Measurements from ENCODE around the gene IPO9. TPM values are rescaled to one million over a fixed set of nuclear protein-coding genes. Genes with fewer than 3 reads are reported as not detected.
A peak's percentile ranks its signal among the peaks of the same experiment; 100 is the strongest.

Gene IPO9
- total RNA-seq, 6 experiments from 2014 or later: 10.3 to 21.7 (median 19.1) TPM

- intact Hi-C loops (cut with DNase I): no loop called here
- no peak for DNase-seq
- peaks cover 0 to 5% (median 0%) of the 10 kb centered on the region in 4 donors for H3K36me3 ChIP-seq
- no peak overlapping the region for H3K4me3 ChIP-seq
- no peak overlapping the region for H3K27ac ChIP-seq
- no peaks in the 10 kb centered on the region for H3K27me3 ChIP-seq
- H3K4me1 ChIP-seq: no peaks in the 10 kb centered on the region
- TF ChIP-seq CTCF (IDR thresholded peaks at IDR 0.05) (no peak), POLR2A (IDR thresholded peaks at IDR 0.05) (no peak)
- 94% methylated on average over 4 of the region's 6 CpGs for WGBS (ENCODE audit: insufficient coverage, low coverage, low lambda C conversion rate, missing lambda C conversion rate)
- ATAC-seq: no peak
- no peaks in the 10 kb centered on the region for H3K9me3 ChIP-seq
Observed at GRCh38 chr1:201808633-201808990, 20.3 kb upstream of the IPO9 start.

GRCh38 chr1:201809876-201810275 is 19.1 kb upstream of the IPO9 start:
- TF ChIP-seq POLR2A (IDR thresholded peaks at IDR 0.05) (no peak), CTCF (IDR thresholded peaks at IDR 0.05) (no peak)
- Histone ChIP-seq H3K4me1 (no peaks in the 10 kb centered on the region), H3K27ac (no peak overlapping the region), H3K4me3 (no peak overlapping the region), H3K9me3 (no peaks in the 10 kb centered on the region), H3K36me3 (peaks cover 0 to 5% (median 0%) of the 10 kb centered on the region in 4 donors), H3K27me3 (no peaks in the 10 kb centered on the region)
- intact Hi-C loops (cut with DNase I): no loop called here
- ATAC-seq (no peak), DNase-seq (no peak)
- WGBS (ENCODE audit: insufficient coverage, low coverage, low lambda C conversion rate, missing lambda C conversion rate): 84% methylated on average over 5 of the region's 5 CpGs

- WGBS (ENCODE audit: insufficient coverage, low coverage, low lambda C conversion rate, missing lambda C conversion rate): 79% methylated on average over 3 of the region's 19 CpGs
- Histone ChIP-seq H3K27me3 (no peaks in the 10 kb centered on the region), H3K36me3 (peaks cover 0 to 5% (median 0%) of the 10 kb centered on the region in 4 donors), H3K4me1 (no peaks in the 10 kb centered on the region), H3K9me3 (no peaks in the 10 kb centered on the region), H3K4me3 (no peak overlapping the region), H3K27ac (no peak overlapping the region)
- DNase-seq (peak in 1 of 3 donors; percentile 36), ATAC-seq (no peak)
- intact Hi-C loops (cut with DNase I): no loop called here
- TF ChIP-seq POLR2A (IDR thresholded peaks at IDR 0.05): no peak
- no peak for TF ChIP-seq CTCF (IDR thresholded peaks at IDR 0.05)
Observed at GRCh38 chr1:201810466-201811216, 18.3 kb upstream of the IPO9 start.

- TF ChIP-seq POLR2A (IDR thresholded peaks at IDR 0.05) (no peak), CTCF (IDR thresholded peaks at IDR 0.05) (no peak)
- peaks cover 0 to 5% (median 0%) of the 10 kb centered on the region in 4 donors for H3K36me3 ChIP-seq
- DNase-seq (no peak), ATAC-seq (no peak)
- H3K27ac ChIP-seq: no peak overlapping the region
- H3K27me3 ChIP-seq: no peaks in the 10 kb centered on the region
- no peaks in the 10 kb centered on the region for H3K9me3 ChIP-seq
- H3K4me3 ChIP-seq: no peak overlapping the region
- no peaks in the 10 kb centered on the region for H3K4me1 ChIP-seq
- intact Hi-C loops (cut with DNase I): no loop called here
Observed at GRCh38 chr1:201813226-201813625, 15.7 kb upstream of the IPO9 start.
